SK-N-SH (cell line): ENCODE data around the gene KCNQ4. TPM values are rescaled to one million over a fixed set of nuclear protein-coding genes. Genes with fewer than 3 reads are reported as not detected.

Experiments
- CTCF ChIA-PET: fragments of 300-600, 350-600 bp; formaldehyde crosslinking; extraction: SDS; loops from one replicate; lab custom pipeline; 2021; lab: Yijun Ruan, JAX
- POLR2A ChIA-PET: fragments of 350-600 bp; sonication (Branson Sonifier 250); formaldehyde crosslinking; extraction: SDS; loops from one replicate; lab custom pipeline; 2020; ENCODE audit warnings: antibody characterized with exemption, inconsistent platforms; lab: Yijun Ruan, JAX
- DNase-seq: peaks from one replicate; pipeline ENCODE4 v3.0.0; 2012
- H2AFZ ChIP-seq: fragments of 200-600 bp; sonication (generic); 2 replicates; pipeline ENCODE4 v1.8.1; 2016; ENCODE audit warnings: antibody characterized with exemption, mild to moderate bottlenecking, low read depth
- H3F3A ChIP-seq: fragments of 200-600 bp; sonication (generic); replicated peaks from 2 replicates; pipeline ENCODE3; 2016; ENCODE audit warnings: antibody characterized with exemption, mild to moderate bottlenecking; ENCODE audit not compliant: insufficient read depth
- H3K27ac ChIP-seq, 2 experiments: fragments of 200-500 bp in 1 of 2; fragments of 200-600 bp in 1 of 2; sonication (Bioruptor generic) in 1 of 2; sonication (generic), shearing (Covaris generic) in 1 of 2; 2 replicates each; pipeline versions ENCODE4 v1.5.1 to v1.6.1; 2014 to 2016; ENCODE audit warnings: low read depth in 2 of 2, inconsistent platforms in 1 of 2, low read length in 1 of 2, mild to moderate bottlenecking in 1 of 2, mixed read lengths in 1 of 2
- H3K27me3 ChIP-seq: fragments of 200-600 bp; sonication (generic), shearing (Covaris generic); 2 replicates; pipeline ENCODE4 v1.6.1; 2016; ENCODE audit warnings: mixed run types; ENCODE audit not compliant: insufficient read depth
- H3K36me3 ChIP-seq, 2 experiments: fragments of 200-500 bp in 1 of 2; fragments of 200-600 bp in 1 of 2; sonication (Bioruptor generic) in 1 of 2; sonication (generic) in 1 of 2; replicated peaks in 1 of 2; 2 replicates each; pipeline versions ENCODE3 to v1.5.1; 2014 to 2016; ENCODE audit warnings: low read length in 1 of 2, mild to moderate bottlenecking in 1 of 2; ENCODE audit not compliant: insufficient read depth in 2 of 2, control insufficient read depth in 1 of 2
- H3K4me1 ChIP-seq, 2 experiments: fragments of 200-500 bp in 1 of 2; fragments of 200-600 bp in 1 of 2; sonication (Bioruptor generic) in 1 of 2; sonication (generic), shearing (Covaris generic) in 1 of 2; 2 replicates each; pipeline versions ENCODE4 v1.5.1 to v1.6.1; 2014 to 2016; ENCODE audit warnings: low read depth in 1 of 2, low read length in 1 of 2, mixed run types in 1 of 2; ENCODE audit not compliant: insufficient read depth in 2 of 2, control insufficient read depth in 1 of 2
- H3K4me2 ChIP-seq: fragments of 200-600 bp; sonication (generic), shearing (Covaris generic); 2 replicates; pipeline ENCODE4 v1.6.1; 2017; ENCODE audit warnings: mixed run types
- H3K4me3 ChIP-seq, 2 experiments: fragments of 200-500 bp in 1 of 2; fragments of 200-600 bp in 1 of 2; sonication (Bioruptor generic) in 1 of 2; sonication (generic), shearing (Covaris generic) in 1 of 2; 2 replicates each; pipeline versions ENCODE4 v1.5.1 to v1.8.1; 2014 to 2016; ENCODE audit warnings: low read depth in 2 of 2, inconsistent platforms in 1 of 2, low read length in 1 of 2, mild to moderate bottlenecking in 1 of 2, mixed read lengths in 1 of 2, moderate library complexity in 1 of 2
- H3K79me2 ChIP-seq: fragments of 200-600 bp; sonication (generic); 2 replicates; pipeline ENCODE4 v1.8.1; 2017; ENCODE audit warnings: mild to moderate bottlenecking; ENCODE audit not compliant: insufficient read depth
- H3K9ac ChIP-seq: fragments of 200-600 bp; sonication (generic); 2 replicates; pipeline ENCODE4 v1.6.1; 2017; ENCODE audit warnings: mixed run types
- H3K9me2 ChIP-seq: fragments of 200-600 bp; sonication (generic); 2 replicates; pipeline ENCODE4 v1.6.1; 2017; ENCODE audit warnings: mixed run types
- H3K9me3 ChIP-seq: fragments of 200-600 bp; sonication (generic); 2 replicates; pipeline ENCODE4 v1.6.1; 2017; ENCODE audit warnings: mixed run types, mild to moderate bottlenecking, moderate library complexity
- H4K20me1 ChIP-seq: fragments of 200-600 bp; sonication (generic); 2 replicates; pipeline ENCODE4 v1.6.1; 2017; ENCODE audit warnings: mild to moderate bottlenecking, mixed run types; ENCODE audit not compliant: insufficient read depth
- FOSL2 ChIP-seq: IDR thresholded peaks from 2 replicates; pipeline ENCODE4 v1.4.0; 2012; ENCODE audit warnings: low read depth, mild to moderate bottlenecking, moderate library complexity, borderline replicate concordance
- FOXM1 ChIP-seq: IDR thresholded peaks from 2 replicates; pipeline ENCODE4 v1.4.0; 2012; ENCODE audit warnings: low read depth, mild to moderate bottlenecking
- GATA2 ChIP-seq: sonication (generic); formaldehyde crosslinking; IDR thresholded peaks from 2 replicates; pipeline ENCODE4 v1.5.0; 2020; ENCODE audit warnings: mild to moderate bottlenecking, missing genetic modification reagents
- JUND ChIP-seq: IDR thresholded peaks from 2 replicates; pipeline ENCODE4 v1.4.0; 2012
- MEF2A ChIP-seq: IDR thresholded peaks from 2 replicates; pipeline ENCODE4 v1.4.0; 2012; ENCODE audit warnings: low read depth, borderline replicate concordance
- MXI1 ChIP-seq: IDR thresholded peaks from 2 replicates; pipeline ENCODE4 v1.6.1; 2012; ENCODE audit warnings: mild to moderate bottlenecking, low read depth, low read length, improper control_type of control experiment
- RCOR1 ChIP-seq: fragments of 150-350 bp; IDR thresholded peaks from 2 replicates; pipeline ENCODE4 v1.6.1; 2017; ENCODE audit warnings: antibody characterized with exemption, low read length
- TCF12 ChIP-seq: IDR thresholded peaks from 2 replicates; pipeline ENCODE4 v1.4.0; 2012
- TEAD4 ChIP-seq: IDR thresholded peaks from 2 replicates; pipeline ENCODE4 v1.4.0; 2012; ENCODE audit warnings: mild to moderate bottlenecking, borderline replicate concordance; ENCODE audit not compliant: insufficient read depth
- WGBS: methylation state at CpG from one replicate; pipeline ENCODE4 v1.1.6; 2017; ENCODE audit warnings: low lambda C conversion rate; 5-methylcytosine and 5-hydroxymethylcytosine counted together
- polyA plus RNA-seq, 3 experiments: library from polyadenylated mRNA; depleted of rRNA; stranded (reverse); fragments of >200 nt; gene quantifications; 2 replicates each; pipeline ENCODE4 v1.2.3, GENCODE V29; 2012
- TF ChIP-seq, protein P1 (sequence below): IDR thresholded peaks from 2 replicates; pipeline ENCODE4 v1.4.0; 2012; ENCODE audit warnings: low read depth
- TF ChIP-seq, protein P2 (sequence below): IDR thresholded peaks from 2 replicates; pipeline ENCODE4 v1.6.1; 2012; ENCODE audit warnings: mild to moderate bottlenecking, low read depth, low read length, moderate library complexity
- TF ChIP-seq, protein P3 (sequence below): IDR thresholded peaks from 2 replicates; pipeline ENCODE4 v1.4.0; 2012; ENCODE audit warnings: low read depth, borderline replicate concordance

The KCNQ4 gene
- polyA plus RNA-seq, 1 of the 3 experiments (the other 2 are of a cell fraction), result 0.15 TPM

DNA sequence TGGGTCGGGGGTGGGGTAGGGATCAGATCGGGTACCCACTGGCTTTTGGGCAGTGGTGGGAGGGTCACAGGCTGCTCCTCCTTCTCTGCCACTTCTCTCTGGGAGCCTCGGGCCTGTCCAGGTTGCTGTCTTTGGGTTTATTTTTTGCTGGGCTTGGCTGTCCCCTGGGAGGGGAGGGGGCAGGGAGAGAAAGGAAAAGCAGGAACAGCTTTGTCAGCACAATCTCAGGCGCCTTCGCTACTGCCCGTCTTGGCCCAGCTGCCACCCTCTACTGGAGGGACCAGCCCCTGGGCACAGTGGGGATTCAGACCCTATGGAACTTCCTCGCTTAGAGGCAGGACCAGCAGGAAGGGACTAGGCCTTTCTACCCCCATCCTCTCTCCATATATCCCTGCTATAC, 8.4 kb downstream of the KCNQ4 start:
- H3K27me3 ChIP-seq, result no peaks in the 10 kb centered on the region

DNA sequence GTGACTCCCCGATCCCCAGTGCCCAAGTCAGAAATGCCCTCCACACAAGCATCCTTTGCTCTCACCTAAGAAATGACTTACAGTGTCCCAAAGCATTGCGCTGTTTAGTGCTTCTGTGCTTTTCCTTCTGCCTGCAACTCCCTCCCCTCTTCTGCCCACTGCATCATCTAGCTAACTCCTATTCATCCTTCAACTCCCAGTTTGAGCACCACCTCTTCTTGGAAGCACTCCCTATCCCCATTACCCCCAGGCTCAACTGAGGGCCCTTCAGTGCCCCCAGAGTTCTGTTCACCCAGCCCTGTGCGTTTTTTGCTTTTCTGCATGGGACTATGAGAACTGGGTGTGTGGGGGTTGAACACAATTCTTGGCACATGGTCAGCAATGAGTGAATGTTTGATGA, 10.0 kb downstream of the KCNQ4 start:
- H2AFZ ChIP-seq, result no peak overlapping the region
- no peaks in the 10 kb centered on the region for H3K27me3 ChIP-seq
- no peak overlapping the region for H3K9ac ChIP-seq
- no peak for TF ChIP-seq FOSL2
- TF ChIP-seq, protein P1, sequence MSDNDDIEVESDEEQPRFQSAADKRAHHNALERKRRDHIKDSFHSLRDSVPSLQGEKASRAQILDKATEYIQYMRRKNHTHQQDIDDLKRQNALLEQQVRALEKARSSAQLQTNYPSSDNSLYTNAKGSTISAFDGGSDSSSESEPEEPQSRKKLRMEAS, result no peak
- no peak for TF ChIP-seq MXI1
- no peak for TF ChIP-seq RCOR1
- TF ChIP-seq, protein P2, sequence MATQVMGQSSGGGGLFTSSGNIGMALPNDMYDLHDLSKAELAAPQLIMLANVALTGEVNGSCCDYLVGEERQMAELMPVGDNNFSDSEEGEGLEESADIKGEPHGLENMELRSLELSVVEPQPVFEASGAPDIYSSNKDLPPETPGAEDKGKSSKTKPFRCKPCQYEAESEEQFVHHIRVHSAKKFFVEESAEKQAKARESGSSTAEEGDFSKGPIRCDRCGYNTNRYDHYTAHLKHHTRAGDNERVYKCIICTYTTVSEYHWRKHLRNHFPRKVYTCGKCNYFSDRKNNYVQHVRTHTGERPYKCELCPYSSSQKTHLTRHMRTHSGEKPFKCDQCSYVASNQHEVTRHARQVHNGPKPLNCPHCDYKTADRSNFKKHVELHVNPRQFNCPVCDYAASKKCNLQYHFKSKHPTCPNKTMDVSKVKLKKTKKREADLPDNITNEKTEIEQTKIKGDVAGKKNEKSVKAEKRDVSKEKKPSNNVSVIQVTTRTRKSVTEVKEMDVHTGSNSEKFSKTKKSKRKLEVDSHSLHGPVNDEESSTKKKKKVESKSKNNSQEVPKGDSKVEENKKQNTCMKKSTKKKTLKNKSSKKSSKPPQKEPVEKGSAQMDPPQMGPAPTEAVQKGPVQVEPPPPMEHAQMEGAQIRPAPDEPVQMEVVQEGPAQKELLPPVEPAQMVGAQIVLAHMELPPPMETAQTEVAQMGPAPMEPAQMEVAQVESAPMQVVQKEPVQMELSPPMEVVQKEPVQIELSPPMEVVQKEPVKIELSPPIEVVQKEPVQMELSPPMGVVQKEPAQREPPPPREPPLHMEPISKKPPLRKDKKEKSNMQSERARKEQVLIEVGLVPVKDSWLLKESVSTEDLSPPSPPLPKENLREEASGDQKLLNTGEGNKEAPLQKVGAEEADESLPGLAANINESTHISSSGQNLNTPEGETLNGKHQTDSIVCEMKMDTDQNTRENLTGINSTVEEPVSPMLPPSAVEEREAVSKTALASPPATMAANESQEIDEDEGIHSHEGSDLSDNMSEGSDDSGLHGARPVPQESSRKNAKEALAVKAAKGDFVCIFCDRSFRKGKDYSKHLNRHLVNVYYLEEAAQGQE, result no peak
- TF ChIP-seq FOXM1, result no peak
- TF ChIP-seq JUND, result no peak
- H4K20me1 ChIP-seq, result no peaks in the 10 kb centered on the region
- H3K79me2 ChIP-seq, result no peaks in the 10 kb centered on the region
- H3K9me2 ChIP-seq, result no peaks in the 10 kb centered on the region
- H3F3A ChIP-seq, result no peaks in the 10 kb centered on the region
- no peak overlapping the region for H3K4me2 ChIP-seq
- no peak for DNase-seq
- no peaks in the 10 kb centered on the region for H3K9me3 ChIP-seq
- ChIA-PET CTCF (no interaction called here), POLR2A (no interaction called here)
- no peak overlapping the region for H3K4me3 ChIP-seq
- H3K4me1 ChIP-seq, result peaks cover 0 to 4% of the 10 kb centered on the region in 2 experiments; a peak in 1 of 4 replicates
- H3K27ac ChIP-seq, result no peak overlapping the region
- WGBS, result 80% methylated on average over 3 of the region's 3 CpGs
- no peaks in the 10 kb centered on the region for H3K36me3 ChIP-seq

More for the DNA sequence above, 8.4 kb downstream of the KCNQ4 start:
- Histone ChIP-seq H3K79me2 (no peaks in the 10 kb centered on the region), H3K4me1 (peaks cover 0 to 2% of the 10 kb centered on the region in 2 experiments; a peak in 1 of 4 replicates), H3K9ac (no peak overlapping the region), H3K4me3 (no peak overlapping the region), H4K20me1 (no peaks in the 10 kb centered on the region), H3K36me3 (no peaks in the 10 kb centered on the region), H2AFZ (no peak overlapping the region), H3K9me2 (no peaks in the 10 kb centered on the region), H3K27ac (no peak overlapping the region), H3K9me3 (no peaks in the 10 kb centered on the region), H3F3A (no peaks in the 10 kb centered on the region), H3K4me2 (no peak overlapping the region)
- DNase-seq, result no peak
- TF ChIP-seq MEF2A (no peak), TCF12 (no peak), GATA2 (CRISPR knock-in tag) (no peak), TEAD4 (no peak)
- TF ChIP-seq, protein P3, sequence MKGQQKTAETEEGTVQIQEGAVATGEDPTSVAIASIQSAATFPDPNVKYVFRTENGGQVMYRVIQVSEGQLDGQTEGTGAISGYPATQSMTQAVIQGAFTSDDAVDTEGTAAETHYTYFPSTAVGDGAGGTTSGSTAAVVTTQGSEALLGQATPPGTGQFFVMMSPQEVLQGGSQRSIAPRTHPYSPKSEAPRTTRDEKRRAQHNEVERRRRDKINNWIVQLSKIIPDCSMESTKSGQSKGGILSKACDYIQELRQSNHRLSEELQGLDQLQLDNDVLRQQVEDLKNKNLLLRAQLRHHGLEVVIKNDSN, result no peak
- 85% methylated on average over 5 of the region's 7 CpGs for WGBS
- ChIA-PET POLR2A (no interaction called here), CTCF (interaction anchor here (1.3 kb wide), 1 partner anchor 57 kb away, joined by 3 read pairs; no protein-coding TSS in a partner anchor)
